Posterior vena cava (tissue), 2 donors: ENCODE results near the gene ZNF320. TPM values are rescaled to one million over a fixed set of nuclear protein-coding genes. Genes with fewer than 3 reads are reported as not detected.
"Not testable (repeated sequence)": the region's sequence is repeated elsewhere in the genome, so short reads cannot be mapped to it uniquely, and the experiment has no call there.

ENCODE experiments used
- DNase-seq: peaks from one replicate; pipeline ENCODE4 v3.0.0-alpha.2; 2020; ENCODE audit warnings: low spot score
- intact Hi-C, 2 donors: fragments of 100-400 bp; cut with DNase I; formaldehyde crosslinking; loops; one replicate each; pipeline versions ENCODE4 v1.14.1 to v1.14.2; 2022 to 2023
- long read RNA-seq, 2 donors: library from polyadenylated mRNA; unstranded; transcript quantifications; one replicate each; pipeline ENCODE4 v2.0.0, GENCODE V29; 2020 to 2021
- total RNA-seq, 2 donors: library from RNA; stranded (reverse); fragmentation: NEBNext Ultra II Directional; extraction: Animal tissue kit (Norgen Biotek cat#: 25700); gene quantifications; one replicate each; pipeline ENCODE4 v1.2.1, GENCODE V29; 2021
- donor health status: DM: yes; HTN: yes; CAD: no.
- donor health status: DM: yes; HTN: yes; CAD: no.

The ZNF320 gene
- 1 to 10 TPM; 7.5 to 8.2 TPM for total RNA-seq
- long read RNA-seq, donor 1, partial matches to known transcripts, result 0 of 2 reads
- long read RNA-seq, donor 1, other reads (novel, unspliced or antisense), result 2 of 2 reads
- long read RNA-seq, donor 2, partial matches to known transcripts, result 0 of 2 reads
- long read RNA-seq, donor 2, other reads (novel, unspliced or antisense), result 2 of 2 reads

DNA sequence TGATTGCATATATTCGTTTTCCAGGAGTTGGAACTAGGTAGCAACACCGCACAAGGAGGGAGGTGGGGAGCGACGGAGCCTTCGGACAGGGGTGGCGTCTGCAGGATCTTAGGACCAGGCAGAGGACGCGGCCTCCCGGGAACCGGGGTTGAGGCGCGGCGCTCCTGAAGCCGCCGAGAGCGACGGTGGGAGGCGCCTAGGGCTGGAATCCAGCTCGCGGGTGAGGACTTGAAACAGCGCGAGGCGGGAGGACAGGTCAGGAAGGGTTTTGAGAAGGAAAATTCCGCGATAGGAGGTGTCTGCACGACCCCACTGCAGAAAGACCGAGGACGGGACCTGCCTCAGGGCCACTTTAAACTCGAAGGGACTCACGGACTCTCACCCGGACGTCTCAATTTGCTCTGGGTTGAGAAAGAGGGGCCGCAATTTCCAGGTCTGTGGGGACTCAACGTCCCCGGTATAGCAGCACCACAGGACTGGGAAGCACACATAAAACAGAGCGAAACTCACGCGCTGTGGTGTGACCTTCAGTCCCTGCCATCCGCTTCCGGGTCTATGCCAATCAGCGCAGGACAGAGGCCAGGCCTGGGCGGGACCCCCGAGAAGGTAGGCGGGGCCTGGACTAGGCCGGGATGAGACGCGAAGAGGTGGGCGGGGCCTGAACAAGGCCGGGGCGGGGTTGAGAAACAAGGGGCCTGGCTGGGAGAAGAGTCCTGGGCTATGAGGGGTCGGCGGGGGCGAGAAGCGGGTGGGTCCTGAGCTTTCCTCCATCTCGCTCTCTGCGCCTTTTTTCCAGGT is at the start of gene ZNF320:
TSS of gene ZNF320 (minus strand) at position 498 of the 798 bp plus-strand sequence. CDS start 7,380 bp downstream, outside the sequence.
- intact Hi-C loops, result no loop called here
- DNase-seq, result peak; percentile 99

DNA sequence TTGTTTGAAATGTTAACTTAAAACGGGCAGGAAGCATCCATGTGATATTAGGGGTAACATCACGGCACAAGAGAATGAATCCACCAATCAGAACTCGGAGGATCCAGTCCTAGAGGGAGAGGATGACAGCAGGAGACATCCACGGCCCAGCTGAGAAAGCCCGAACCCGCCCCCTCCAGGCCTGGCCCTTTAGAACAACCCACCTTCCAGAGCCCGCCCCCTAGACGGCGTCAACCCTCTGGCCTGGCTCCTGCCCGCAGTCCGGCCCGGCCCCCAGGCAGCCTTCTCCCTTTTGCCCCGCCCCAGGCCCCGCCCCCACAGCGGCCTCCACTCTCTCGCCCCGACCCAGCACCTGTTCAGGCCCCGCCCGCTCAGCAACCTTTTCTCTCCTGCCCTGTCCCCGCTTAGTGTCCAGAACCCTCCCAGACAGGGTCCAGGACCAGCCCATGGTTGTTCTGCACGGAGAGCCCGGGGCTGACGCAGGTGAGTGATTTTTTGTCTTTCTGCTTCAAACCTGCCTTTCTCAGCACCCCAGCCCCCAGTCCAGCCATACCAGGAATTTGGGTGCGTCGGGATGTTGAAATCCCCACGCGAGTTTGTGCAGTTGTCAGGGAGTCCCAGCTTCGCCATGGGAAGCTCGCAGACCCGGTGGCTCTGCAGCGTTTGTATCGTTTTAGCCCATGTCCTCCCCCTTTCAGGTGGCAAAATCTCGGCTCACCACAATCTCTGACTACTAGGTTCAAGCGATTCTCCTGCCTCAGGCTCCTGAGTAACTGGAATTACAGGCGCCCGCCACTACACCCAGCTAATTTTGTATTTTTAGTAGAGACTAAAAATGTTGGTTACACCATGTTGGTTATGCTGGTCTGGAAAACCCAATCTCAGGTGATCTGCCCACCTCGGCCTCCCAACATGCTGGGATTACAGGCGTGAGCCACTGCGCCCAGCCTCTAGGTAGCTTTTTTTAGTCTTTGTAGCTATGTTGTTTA is 49.2 kb upstream of the ZNF320 start:
- no peak for DNase-seq
- intact Hi-C loops, result loop anchor here in 1 of 2 donors (1.0 to 2.0 kb wide), 2 partner anchors 26 to 70 kb away; no protein-coding TSS in a partner anchor

DNA sequence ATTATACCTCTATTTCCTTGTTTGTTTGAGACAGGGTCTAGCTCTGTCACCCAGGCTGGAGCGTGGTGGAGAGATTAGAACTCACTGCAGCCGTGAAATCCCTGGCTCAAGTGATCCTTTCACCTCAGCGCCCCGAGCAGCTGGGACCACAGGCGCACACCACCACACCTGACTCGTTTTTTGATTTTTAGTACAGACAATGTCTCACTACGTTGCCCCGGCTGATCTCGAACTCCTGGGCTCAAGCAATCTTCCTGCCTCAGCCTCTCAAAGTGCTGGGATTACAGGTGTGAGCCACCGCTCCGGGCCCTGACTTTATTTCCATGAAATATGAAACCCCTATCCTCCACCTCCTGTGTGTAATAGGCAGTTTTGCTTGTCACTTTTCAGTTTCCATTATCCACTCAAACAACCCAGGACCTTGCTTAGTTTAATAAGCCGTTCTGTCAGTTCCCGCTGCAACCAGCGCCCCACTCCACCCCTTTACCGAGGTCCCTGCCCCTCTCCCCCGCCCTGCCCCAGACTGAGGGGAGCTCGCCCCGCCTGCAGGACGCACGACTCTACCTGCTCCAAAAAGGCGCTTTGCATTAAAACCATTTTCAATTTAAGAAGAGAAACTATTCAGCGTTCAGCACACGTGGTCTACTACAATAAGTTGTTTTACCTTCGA is 48.4 kb upstream of the ZNF320 start:
- no peak for DNase-seq

DNA sequence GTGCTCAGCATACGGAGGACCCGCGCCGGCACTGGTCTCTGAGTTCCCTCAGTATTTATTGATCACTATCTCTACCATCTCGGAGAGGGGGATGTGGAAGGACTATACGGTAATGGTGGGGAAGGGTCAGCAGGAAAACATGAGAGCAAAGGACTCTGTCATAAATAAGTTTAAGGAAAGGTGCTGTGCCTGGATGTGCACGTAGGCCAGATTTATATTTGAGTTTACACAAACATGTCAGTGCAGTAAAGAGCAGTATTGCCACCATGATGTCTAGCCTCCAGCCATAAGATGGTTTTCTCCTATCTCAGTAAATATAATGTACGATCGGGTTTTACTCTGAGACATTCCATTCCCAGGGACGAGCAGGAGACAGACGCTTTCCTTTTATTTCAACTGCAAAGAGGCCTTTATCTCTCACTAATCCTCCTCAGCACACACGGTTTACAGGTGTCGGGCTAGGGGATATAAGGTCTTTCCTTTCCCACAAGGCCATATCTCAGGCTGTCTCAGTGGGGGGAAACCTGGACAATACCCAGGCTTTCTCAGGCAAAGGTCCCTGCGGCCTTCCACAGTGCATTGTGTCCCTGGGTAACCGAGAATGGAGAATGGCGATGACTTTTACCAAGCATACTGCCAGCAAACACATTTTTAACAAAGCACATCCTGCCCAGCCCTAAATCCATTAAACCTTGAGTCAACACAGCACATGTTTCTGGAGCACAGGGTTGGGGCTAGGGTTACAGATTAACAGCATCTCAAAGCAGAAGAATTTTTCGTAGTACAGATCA is 47.5 kb upstream of the ZNF320 start:
- DNase-seq, intact Hi-C loops: not testable (repeated sequence)

More for the DNA sequence above, 48.4 kb upstream of the ZNF320 start:
- intact Hi-C loops, result loop anchor here in 1 of 2 donors (1.0 to 2.0 kb wide), 2 partner anchors 27 to 69 kb away; no protein-coding TSS in a partner anchor

DNA sequence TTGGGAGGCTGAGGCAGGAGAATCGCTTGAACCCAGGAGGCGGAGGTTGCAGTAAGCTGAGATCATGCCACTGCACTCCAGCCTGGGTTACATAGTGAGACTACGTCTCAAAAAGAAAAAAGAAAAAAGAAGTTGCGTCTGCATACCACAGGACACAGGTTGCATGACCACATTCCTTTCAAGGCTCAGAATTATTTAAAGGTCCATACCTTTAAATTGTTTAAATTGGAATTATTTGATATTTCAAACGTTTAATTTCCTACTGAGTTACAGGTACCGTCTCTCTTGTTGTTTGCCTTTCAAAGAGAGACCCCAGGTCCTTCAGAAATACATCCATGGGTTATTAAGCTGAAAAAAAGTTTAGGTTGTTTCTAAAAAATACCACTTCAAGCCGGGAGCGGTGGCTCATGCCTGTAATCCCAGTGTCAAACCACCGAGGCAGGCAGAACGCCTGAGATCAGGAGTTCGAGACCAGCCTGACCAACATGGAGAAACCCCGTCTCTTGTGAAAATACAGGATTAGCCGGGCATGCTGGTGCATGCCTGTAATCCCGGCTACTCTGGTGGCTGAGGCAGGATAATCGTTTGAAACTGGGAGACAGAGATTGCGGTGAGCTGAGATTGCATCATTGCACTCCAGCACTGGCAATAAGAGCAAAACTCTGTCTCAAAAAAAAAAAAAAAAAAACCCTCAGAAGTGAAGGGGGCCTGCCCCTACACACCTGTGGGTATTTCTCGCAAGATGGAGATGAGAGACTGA is 46.6 kb upstream of the ZNF320 start:
- intact Hi-C loops, result no loop called here
- no peak for DNase-seq

DNA sequence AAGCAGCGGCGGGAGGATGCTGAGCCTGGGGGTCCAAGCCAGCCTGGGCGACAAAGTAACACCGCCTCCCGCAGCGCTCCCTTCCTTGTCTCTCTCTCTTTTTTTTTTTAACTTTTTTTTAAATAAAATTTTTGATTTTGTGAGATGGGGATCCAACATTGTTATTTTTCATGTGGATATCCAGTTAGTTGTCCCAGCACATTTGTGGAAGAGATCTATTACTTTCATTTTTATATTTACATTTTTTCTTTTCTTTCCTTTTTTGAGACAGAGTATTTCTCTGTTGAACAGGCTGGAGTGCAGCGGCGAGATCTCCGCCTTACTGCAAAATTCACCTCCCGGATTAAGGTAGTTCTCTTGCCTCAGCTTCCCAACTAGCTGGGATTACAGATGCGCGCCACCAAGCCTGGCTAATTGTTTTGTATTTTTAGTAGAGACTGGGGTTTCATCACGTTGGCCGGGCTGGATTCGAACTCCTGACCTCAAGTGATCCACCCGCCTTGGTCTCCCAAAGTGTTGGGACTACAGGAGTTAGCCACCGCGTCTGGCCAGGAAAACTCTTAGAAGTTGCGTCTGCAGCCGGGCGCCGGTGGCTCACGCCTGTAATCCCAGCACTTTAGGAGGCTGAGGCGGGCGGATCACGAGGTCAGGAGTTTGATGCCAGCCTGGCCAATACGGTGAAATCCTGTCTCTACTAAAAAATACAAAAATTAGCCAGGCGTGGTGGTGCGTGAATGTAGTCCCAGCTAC is 45.9 kb upstream of the ZNF320 start:
- intact Hi-C loops, result no loop called here
- no peak for DNase-seq

DNA sequence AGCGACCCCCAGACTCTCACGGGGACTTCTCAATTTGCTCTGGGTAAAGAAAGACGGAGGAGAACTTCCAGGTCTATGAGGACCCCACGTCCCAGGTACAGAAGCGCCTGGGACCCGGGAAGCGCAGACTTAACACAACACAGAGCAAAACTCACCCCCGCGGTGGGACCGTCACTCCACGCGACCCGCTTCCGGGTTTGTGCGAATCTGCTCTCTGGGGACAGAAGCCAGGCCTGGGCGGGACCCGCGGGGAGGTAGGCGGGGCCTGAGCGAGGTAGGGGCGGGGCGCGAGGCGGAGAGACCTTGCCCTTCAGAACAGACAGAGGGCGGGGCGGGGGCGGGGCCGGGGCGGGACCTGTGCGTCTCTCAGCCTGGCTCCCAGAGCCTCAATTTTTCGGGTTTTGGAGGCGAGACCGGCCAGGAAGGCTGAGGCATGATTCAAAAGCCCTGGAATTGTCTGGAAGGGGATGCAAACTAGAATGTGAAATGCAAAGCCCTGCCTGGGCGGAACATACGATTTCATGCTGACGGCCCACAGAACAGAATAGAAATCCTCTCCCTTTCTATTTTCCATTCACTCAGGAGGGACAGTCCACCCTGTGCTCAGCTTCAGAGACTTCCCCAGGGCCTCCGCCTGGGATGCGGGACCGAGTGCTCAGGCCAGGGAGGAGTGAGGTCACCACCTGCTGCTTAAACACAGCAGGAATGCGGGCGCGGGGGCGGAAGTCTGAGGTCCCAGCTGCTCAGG is 45.1 kb upstream of the ZNF320 start:
- intact Hi-C loops, result no loop called here
- DNase-seq, result peak; percentile 98

DNA sequence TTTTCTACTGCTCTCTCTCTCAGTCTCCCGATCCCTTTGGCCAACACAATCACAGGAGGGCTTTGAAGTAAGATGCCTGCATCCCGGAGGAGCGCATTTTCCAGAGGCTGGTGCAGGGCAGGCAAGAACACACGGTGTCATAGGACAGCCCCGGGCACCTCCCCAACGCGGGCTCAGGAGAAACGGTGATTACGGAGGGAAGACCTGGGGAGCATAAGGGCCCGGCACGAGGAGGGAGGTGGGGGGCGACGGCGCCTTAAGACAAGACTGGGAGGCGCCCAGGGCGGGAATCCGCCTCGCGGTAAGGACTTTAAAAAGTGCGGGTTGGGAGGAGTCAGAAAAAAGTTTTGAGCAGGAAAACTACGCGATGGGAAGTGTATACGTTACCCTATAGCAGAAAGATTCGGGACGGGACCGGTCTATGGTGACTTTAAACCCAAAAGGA is 44.5 kb upstream of the ZNF320 start:
- DNase-seq, result peak; percentile 87
- intact Hi-C loops, result no loop called here

DNA sequence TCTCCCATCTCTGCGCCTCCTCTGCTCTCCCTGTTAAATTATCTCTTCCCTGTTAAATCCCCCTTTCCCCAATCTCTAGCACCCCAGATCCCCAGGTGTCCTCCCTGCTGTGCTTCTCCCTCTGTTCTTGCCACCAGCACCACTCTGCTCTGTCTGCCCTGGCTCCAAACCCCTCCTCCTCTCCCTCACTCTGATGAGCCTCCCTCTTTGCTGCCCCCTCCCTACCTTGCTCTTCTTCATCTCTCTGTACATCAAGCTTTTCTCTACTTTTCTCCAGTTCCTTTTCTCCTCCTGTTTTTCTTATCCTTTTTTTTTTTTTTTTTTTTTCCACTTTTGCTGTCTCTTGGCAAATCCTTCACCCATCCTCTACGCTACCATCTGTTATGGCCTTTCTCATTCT is 44.1 kb upstream of the ZNF320 start:
- intact Hi-C loops, result not testable (repeated sequence)

DNA sequence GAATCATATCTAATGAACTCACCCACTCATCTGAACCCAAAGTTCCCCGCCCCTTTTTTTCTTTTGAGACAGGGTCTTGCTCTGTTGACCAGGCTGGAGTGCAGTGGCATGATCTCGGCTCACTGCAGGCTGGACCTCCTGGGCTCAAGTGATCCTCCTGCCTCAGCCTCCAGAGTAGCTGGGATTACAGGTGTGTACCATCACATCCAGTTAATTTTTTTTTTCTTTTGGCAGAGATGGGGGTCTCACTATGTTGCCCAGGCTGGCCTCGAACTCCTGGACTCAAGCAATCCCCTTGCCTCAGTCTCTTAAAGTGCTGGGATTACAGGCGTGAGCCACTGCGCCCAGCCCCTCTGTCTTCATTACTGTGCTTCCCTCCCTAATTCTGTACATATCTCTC is 43.5 kb upstream of the ZNF320 start:
- DNase-seq, intact Hi-C loops: not testable (repeated sequence)

More for the DNA sequence above, 44.1 kb upstream of the ZNF320 start:
- DNase-seq, result not testable (repeated sequence)

DNA sequence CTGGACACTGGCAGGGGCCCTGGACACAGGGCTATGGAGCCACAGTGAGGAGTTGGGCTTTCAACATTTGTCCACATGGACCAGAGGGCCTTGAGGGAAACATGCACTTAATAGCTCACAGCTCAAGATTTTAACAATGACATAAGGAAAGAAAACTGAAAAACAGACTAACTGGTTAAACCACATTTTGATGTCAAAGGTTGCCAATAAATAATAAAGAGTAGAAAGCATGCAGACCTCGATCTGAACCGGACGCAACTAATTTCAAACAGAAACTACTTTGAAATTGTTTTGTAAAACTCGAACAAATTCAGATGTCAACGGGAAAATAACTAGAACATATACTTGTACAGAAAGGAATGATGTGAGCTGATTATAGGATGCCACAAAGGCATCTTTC is 41.3 kb upstream of the ZNF320 start:
- intact Hi-C loops, result no loop called here
- DNase-seq, result no peak

DNA sequence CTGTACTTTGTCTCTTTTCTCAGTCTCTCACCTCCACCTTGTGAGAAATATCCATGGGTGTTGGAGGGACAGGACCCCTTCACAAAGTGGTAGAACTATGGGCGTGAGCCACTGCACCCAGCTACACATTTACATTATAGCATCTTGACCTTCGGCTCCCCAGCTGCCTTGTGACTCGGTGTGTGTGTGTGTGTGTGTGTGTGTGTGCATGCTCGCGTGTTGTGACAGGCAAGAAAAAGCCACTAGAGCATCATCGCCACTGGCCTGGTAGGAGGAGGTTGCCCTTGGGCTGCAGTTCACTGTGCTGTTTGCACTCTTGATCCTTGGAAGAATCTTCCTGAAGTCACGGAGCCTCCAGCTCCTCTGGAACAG is 39.5 kb upstream of the ZNF320 start:
- no peak for DNase-seq

DNA sequence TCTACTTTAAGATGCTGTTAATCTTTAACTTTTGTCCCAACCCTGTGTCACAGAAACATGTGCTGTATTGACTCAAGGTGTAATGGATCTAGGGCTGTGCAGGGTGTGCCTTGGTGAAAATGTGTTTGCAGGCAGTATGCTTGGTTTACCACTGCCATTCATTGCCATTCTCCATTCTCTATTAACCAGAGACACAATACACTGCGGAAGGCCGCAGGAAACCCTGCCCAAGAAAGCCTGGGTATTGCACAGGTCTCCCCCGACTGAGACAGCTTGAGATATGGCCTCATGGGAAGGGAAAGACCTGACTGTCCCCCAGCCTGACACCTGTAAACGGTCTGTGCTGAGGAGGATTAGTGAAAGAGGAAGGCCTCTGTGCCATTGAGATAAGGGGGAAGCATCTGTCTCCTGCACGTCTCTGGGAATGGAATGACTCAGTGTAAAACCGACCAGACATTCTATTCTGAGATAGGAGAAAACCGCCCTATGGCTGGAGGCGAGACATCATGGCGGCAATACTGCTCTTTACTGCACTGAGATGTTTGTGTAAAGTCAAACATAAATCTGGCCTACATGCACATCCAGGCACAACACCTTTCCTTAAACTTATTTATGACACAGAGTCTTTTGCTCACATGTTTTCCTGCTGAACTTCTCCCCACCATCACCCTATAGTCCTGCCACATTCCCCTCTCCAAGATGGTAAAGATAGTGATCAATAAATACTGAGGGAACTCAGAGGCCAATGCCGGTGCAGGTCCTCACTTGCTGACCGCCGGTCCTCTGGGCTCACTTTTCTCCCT is 38.9 kb upstream of the ZNF320 start:
- intact Hi-C loops, result no loop called here
- no peak for DNase-seq

More for the DNA sequence above, 39.5 kb upstream of the ZNF320 start:
- intact Hi-C loops, result no loop called here

DNA sequence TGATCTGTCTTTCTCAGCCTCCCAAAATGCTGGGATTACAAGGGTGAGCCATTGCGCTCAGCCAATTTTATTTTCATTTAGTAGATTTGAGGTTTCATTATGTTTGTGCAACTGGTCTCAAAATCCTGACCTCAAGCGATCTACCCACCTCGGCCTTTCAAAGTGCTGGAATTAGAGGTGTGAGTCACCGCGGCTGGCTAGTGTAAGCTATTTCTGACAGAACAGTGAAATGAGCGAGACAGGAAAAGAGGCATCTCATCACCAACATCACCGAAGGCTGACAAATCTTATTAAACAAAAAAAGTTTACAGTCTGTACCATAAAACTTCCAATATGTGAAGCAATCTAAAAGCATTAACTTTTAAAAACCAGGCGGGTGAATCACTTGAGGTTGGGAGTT is 38.0 kb upstream of the ZNF320 start:
- DNase-seq, result no peak
- intact Hi-C loops, result no loop called here

DNA sequence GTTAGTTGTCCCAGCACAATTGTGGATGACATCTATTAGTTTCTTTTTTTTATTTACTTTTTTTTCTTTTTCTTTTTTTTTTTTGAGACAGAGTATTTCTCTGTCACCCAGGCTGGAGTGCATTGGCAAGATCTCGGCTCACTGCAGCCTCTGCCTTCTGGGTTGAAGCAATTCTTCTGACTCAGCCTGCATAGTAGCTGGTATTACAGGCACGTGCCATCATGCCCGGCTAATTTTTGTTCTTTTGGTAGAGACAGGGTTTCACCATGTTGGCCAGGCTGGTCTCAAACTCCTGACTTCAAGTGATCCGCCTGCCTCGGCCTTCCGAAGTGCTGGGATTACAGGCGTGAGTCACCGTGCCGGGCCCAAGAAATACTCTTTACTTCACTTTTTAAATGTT is 27.2 kb upstream of the ZNF320 start:
- DNase-seq, intact Hi-C loops: not testable (repeated sequence)
